ENCODE measurements around the gene HINT2.

DNA sequence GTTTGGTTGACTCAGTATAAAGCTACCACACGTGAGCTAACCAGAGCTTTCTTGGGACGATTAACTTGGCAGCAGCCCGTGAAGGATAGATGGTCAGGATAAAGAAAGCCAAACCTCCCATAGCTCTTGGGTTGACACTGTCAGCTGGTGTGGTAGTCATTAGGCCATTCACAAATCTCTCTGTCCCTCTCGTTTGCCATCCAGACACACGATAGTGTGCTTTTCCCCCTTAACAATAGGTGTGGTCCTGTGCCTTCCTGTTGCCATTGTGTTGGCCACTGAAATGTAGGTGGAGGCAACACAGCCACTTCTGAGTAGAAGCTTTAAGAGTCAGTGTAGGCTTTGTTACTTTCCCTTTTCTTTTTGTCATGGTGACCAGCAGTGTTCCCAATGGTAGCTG lies 43.6 kb upstream of the HINT2 start:
- TF ChIP-seq, protein P1, sequence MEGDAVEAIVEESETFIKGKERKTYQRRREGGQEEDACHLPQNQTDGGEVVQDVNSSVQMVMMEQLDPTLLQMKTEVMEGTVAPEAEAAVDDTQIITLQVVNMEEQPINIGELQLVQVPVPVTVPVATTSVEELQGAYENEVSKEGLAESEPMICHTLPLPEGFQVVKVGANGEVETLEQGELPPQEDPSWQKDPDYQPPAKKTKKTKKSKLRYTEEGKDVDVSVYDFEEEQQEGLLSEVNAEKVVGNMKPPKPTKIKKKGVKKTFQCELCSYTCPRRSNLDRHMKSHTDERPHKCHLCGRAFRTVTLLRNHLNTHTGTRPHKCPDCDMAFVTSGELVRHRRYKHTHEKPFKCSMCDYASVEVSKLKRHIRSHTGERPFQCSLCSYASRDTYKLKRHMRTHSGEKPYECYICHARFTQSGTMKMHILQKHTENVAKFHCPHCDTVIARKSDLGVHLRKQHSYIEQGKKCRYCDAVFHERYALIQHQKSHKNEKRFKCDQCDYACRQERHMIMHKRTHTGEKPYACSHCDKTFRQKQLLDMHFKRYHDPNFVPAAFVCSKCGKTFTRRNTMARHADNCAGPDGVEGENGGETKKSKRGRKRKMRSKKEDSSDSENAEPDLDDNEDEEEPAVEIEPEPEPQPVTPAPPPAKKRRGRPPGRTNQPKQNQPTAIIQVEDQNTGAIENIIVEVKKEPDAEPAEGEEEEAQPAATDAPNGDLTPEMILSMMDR (IDR thresholded peaks at IDR 0.05): no peak
- no peak for TF ChIP-seq POLR2A (IDR thresholded peaks at IDR 0.05)
